HEK293 (cell line): ENCODE results near the gene FLACC1.

Source experiments
- CTCF ChIA-PET: fragments of 350-600 bp; formaldehyde crosslinking; extraction: SDS; loops from one replicate; lab custom pipeline; 2021; ENCODE audit warnings: antibody characterized with exemption; lab: Yijun Ruan, JAX
- POLR2A ChIA-PET: fragments of 300-600 bp; formaldehyde crosslinking; extraction: SDS; loops from one replicate; lab custom pipeline; 2020; ENCODE audit warnings: antibody characterized with exemption, inconsistent platforms; lab: Yijun Ruan, JAX
- H3K27ac ChIP-seq: fragments of 200-500 bp; sonication (Bioruptor generic); 2 replicates; pipeline ENCODE4 v1.5.1; 2014; ENCODE audit warnings: low read depth, low read length, control low read depth, inconsistent platforms; ENCODE audit errors: extremely low read depth
- H3K36me3 ChIP-seq, 2 experiments: fragments of 200-500 bp in 1 of 2; sonication (Bioruptor generic) in 1 of 2; 1 replicate in 1 of 2; 2 replicates in 1 of 2; pipeline ENCODE4 v1.5.1; 2014 to 2017; ENCODE audit warnings: inconsistent platforms in 2 of 2, low read length in 2 of 2; ENCODE audit not compliant: control insufficient read depth in 2 of 2, insufficient read depth in 1 of 2
- H3K4me1 ChIP-seq: fragments of 200-500 bp; sonication (Bioruptor generic); 2 replicates; pipeline ENCODE4 v1.5.1; 2014; ENCODE audit warnings: mild to moderate bottlenecking, low read length, inconsistent platforms; ENCODE audit not compliant: control insufficient read depth, insufficient read depth
- H3K4me3 ChIP-seq: 2 replicates; pipeline ENCODE4 v1.5.1; 2011; ENCODE audit warnings: low read depth, mild to moderate bottlenecking, control low read depth, low read length, moderate library complexity
- H3K9me3 ChIP-seq: fragments of 200-500 bp; sonication (Bioruptor generic); 2 replicates; pipeline ENCODE4 v1.5.1; 2014; ENCODE audit warnings: low read depth, low read length, inconsistent platforms; ENCODE audit not compliant: control insufficient read depth, insufficient read depth
- EGR2 ChIP-seq: fragments of 450-650 bp; formaldehyde crosslinking; IDR thresholded peaks from 2 replicates; pipeline ENCODE4 v1.5.1; 2016; ENCODE audit warnings: low read depth, missing biosample characterization, missing genetic modification characterization
- KLF10 ChIP-seq: fragments of 450-650 bp; IDR thresholded peaks from 2 replicates; pipeline ENCODE4 v1.5.1; 2018; ENCODE audit warnings: missing biosample characterization, mild to moderate bottlenecking, missing genetic modification characterization
- PRDM2 ChIP-seq: fragments of 450-650 bp; formaldehyde crosslinking; IDR thresholded peaks from 2 replicates; pipeline ENCODE4 v1.5.1; 2016; ENCODE audit warnings: missing biosample characterization, missing genetic modification characterization, borderline replicate concordance
- PRDM4 ChIP-seq: fragments of 450-650 bp; formaldehyde crosslinking; IDR thresholded peaks from 2 replicates; pipeline ENCODE4 v1.5.1; 2017; ENCODE audit warnings: missing biosample characterization, missing genetic modification characterization
- ZIC2 ChIP-seq: fragments of 450-650 bp; formaldehyde crosslinking; IDR thresholded peaks from 2 replicates; pipeline ENCODE4 v1.5.1; 2016; ENCODE audit warnings: missing biosample characterization, missing genetic modification characterization
- ZNF175 ChIP-seq: fragments of 450-650 bp; formaldehyde crosslinking; IDR thresholded peaks from 2 replicates; pipeline ENCODE4 v1.5.1; 2016; ENCODE audit warnings: missing biosample characterization, missing genetic modification characterization
- ZNF248 ChIP-seq: fragments of 450-650 bp; formaldehyde crosslinking; IDR thresholded peaks from 2 replicates; pipeline ENCODE4 v1.5.1; 2017; ENCODE audit warnings: missing biosample characterization, missing genetic modification characterization
- ZNF391 ChIP-seq: fragments of 450-650 bp; formaldehyde crosslinking; IDR thresholded peaks from 2 replicates; pipeline ENCODE4 v1.5.1; 2016; ENCODE audit warnings: low read depth, missing biosample characterization, missing genetic modification characterization, borderline replicate concordance
- ZNF433 ChIP-seq: fragments of 450-650 bp; formaldehyde crosslinking; IDR thresholded peaks from 2 replicates; pipeline ENCODE4 v1.5.1; 2016; ENCODE audit warnings: missing biosample characterization, missing genetic modification characterization, low read depth
- ZNF449 ChIP-seq: fragments of 450-650 bp; formaldehyde crosslinking; IDR thresholded peaks from 2 replicates; pipeline ENCODE4 v1.5.1; 2017; ENCODE audit warnings: missing biosample characterization, mild to moderate bottlenecking, missing genetic modification characterization, moderate library complexity
- ZNF830 ChIP-seq: fragments of 450-650 bp; IDR thresholded peaks from 2 replicates; pipeline ENCODE4 v1.5.0; 2018; ENCODE audit warnings: missing biosample characterization, missing genetic modification characterization, low read depth, mild to moderate bottlenecking, moderate library complexity
- ZNF837 ChIP-seq: fragments of 450-650 bp; formaldehyde crosslinking; IDR thresholded peaks from 2 replicates; pipeline ENCODE4 v1.5.1; 2016; ENCODE audit warnings: missing biosample characterization, missing genetic modification characterization

FLACC1 gene

GRCh38 chr2:201319511-201319910 is 37.6 kb downstream of the FLACC1 start (continued):
- TF ChIP-seq PRDM2 (tag by site-specific recombination) (no peak), ZNF830 (tag by site-specific recombination) (no peak), ZIC2 (no peak), ZNF449 (no peak), EGR2 (tag by site-specific recombination) (no peak), PRDM4 (tag by site-specific recombination) (no peak), ZNF837 (no peak)

- Histone ChIP-seq H3K4me3 (no peak overlapping the region), H3K27ac (no peak overlapping the region), H3K4me1 (no peaks in the 10 kb centered on the region), H3K36me3 (no peaks in the 10 kb centered on the region), H3K9me3 (no peaks in the 10 kb centered on the region)
- TF ChIP-seq ZNF433 (tag by site-specific recombination) = no peak
- POLR2A ChIA-PET = no interaction called here
- CTCF ChIA-PET = interaction anchor here (0.7 kb wide), 1 partner anchor 198 kb away, joined by 4 read pairs; no protein-coding TSS in a partner anchor
Observed at GRCh38 chr2:201313362-201313761, 43.8 kb downstream of the FLACC1 start.

- Histone ChIP-seq H3K4me1 (no peaks in the 10 kb centered on the region), H3K4me3 (no peak overlapping the region), H3K27ac (no peak overlapping the region), H3K9me3 (no peaks in the 10 kb centered on the region), H3K36me3 (no peaks in the 10 kb centered on the region)
- ChIA-PET POLR2A (no interaction called here), CTCF (interaction anchor here (0.5 to 0.7 kb wide), 3 partner anchors 13 to 655 kb away, joined by 3 read pairs; no protein-coding TSS in a partner anchor)
- TF ChIP-seq ZNF248 (tag by site-specific recombination) (no peak), ZNF391 (tag by site-specific recombination) (no peak), ZNF175 (tag by site-specific recombination) (no peak), KLF10 (tag by site-specific recombination) (no peak)
Observed at GRCh38 chr2:201308914-201309313, 48.2 kb downstream of the FLACC1 start.
